Measurements from ENCODE around the gene FGF7. TPM values are rescaled to one million over a fixed set of nuclear protein-coding genes. Genes with fewer than 3 reads are reported as not detected.
A peak's percentile ranks its signal among the peaks of the same experiment; 100 is the strongest.

Gene FGF7
- total RNA-seq, 1 experiment from 2014 or later, result 0.15 TPM

DNA sequence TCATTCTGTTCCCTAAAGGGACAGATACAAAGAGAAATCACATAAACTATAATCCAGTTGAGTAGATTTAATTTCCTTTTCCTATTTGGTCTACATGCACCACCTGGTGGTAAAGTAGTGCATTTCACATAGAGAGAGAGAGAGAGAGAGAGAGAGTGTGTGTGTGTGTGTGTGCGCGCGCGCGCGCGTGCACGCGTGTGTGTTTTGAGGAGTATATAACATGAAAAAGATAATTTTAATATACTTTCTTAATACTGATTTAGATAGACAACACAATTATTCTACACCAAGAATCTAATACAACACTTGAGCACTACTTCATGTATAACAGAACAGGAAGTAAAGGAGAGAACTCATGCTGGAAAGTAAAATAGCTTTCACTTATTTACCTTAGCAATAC, 1.1 kb upstream of the FGF7 start:
- Mint-ChIP-seq H3K27me3 (ENCODE audit: low read depth) (no peaks in the 10 kb centered on the region), H3K9me3 (no peaks in the 10 kb centered on the region), H3K27ac (peak overlapping the region; percentile 63; the same call in 1 of the 2 replicates), H3K36me3 (no peaks in the 10 kb centered on the region), H3K4me1 (peaks cover 2% of the 10 kb centered on the region), H3K4me3 (no peak overlapping the region)
- ChIA-PET POLR2A (interaction anchor here (1.1 kb wide), 1 partner anchor 186 kb away, joined by 3 read pairs; no protein-coding TSS in a partner anchor), CTCF (interaction anchor here (0.7 to 5.6 kb wide), 17 partner anchors 8 to 560 kb away, joined by 3 to 131 read pairs (median 4); partner anchors contain the start of gene GALK2)
- peak; percentile 52 for DNase-seq (ENCODE audit: low spot score)
- ATAC-seq, result peak; percentile 55; the same call in 1 of the 2 replicates
- TF ChIP-seq CTCF (IDR thresholded peaks at IDR 0.05), result peak; percentile 77
- TF ChIP-seq GTF2I (CRISPR knock-in tag; conservative IDR thresholded peaks at IDR 0.05), result no peak
- no peak for TF ChIP-seq ZNF512 (CRISPR knock-in tag; IDR thresholded peaks at IDR 0.05; ENCODE audit: borderline replicate concordance)
- no peak for TF ChIP-seq NR1H2 (CRISPR knock-in tag; IDR thresholded peaks at IDR 0.05)

DNA sequence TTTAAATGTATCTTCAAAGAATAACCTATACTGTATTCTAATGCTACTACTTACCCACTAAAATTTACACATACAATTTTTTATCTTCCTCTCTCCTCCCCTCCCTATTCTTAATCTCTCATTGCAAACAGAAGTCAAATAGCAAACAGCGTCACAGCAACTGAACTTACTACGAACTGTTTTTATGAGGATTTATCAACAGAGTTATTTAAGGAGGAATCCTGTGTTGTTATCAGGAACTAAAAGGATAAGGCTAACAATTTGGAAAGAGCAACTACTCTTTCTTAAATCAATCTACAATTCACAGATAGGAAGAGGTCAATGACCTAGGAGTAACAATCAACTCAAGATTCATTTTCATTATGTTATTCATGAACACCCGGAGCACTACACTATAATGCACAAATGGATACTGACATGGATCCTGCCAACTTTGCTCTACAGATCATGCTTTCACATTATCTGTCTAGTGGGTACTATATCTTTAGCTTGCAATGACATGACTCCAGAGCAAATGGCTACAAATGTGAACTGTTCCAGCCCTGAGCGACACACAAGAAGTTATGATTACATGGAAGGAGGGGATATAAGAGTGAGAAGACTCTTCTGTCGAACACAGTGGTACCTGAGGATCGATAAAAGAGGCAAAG, 984 bp downstream of the FGF7 start:
- Mint-ChIP-seq H3K9me3 (no peaks in the 10 kb centered on the region), H3K4me1 (peaks cover 2% of the 10 kb centered on the region), H3K27me3 (ENCODE audit: low read depth) (no peaks in the 10 kb centered on the region), H3K36me3 (no peaks in the 10 kb centered on the region), H3K27ac (no peak overlapping the region), H3K4me3 (no peak overlapping the region)
- ATAC-seq, result no peak
- POLR2A ChIA-PET, result no interaction called here
- DNase-seq (ENCODE audit: low spot score), result no peak
- TF ChIP-seq NFE2L1 (CRISPR knock-in tag; IDR thresholded peaks at IDR 0.05), result no peak
- TF ChIP-seq ETV6 (CRISPR knock-in tag; IDR thresholded peaks at IDR 0.05), result no peak
- no peak for TF ChIP-seq CREB1 (CRISPR knock-in tag; IDR thresholded peaks at IDR 0.05)
- no peak for TF ChIP-seq KAT7 (CRISPR knock-in tag; IDR thresholded peaks at IDR 0.05; ENCODE audit: borderline replicate concordance)
- TF ChIP-seq ZBTB21 (CRISPR knock-in tag; IDR thresholded peaks at IDR 0.05; ENCODE audit: borderline replicate concordance), result no peak
- TF ChIP-seq FOXP1 (CRISPR knock-in tag; IDR thresholded peaks at IDR 0.05; ENCODE audit: borderline replicate concordance), result no peak
- no peak for TF ChIP-seq ATF3 (CRISPR knock-in tag; conservative IDR thresholded peaks at IDR 0.05)
- TF ChIP-seq RELA (CRISPR knock-in tag; IDR thresholded peaks at IDR 0.05; ENCODE audit: borderline replicate concordance), result no peak
- TF ChIP-seq GABPB1 (CRISPR knock-in tag; IDR thresholded peaks at IDR 0.05), result no peak
- TF ChIP-seq ZNF219 (CRISPR knock-in tag; IDR thresholded peaks at IDR 0.05; ENCODE audit: borderline replicate concordance), result no peak
- TF ChIP-seq MAX (CRISPR knock-in tag; IDR thresholded peaks at IDR 0.05), result no peak
- no peak for TF ChIP-seq NR1H2 (CRISPR knock-in tag; IDR thresholded peaks at IDR 0.05)
- TF ChIP-seq, protein P1, sequence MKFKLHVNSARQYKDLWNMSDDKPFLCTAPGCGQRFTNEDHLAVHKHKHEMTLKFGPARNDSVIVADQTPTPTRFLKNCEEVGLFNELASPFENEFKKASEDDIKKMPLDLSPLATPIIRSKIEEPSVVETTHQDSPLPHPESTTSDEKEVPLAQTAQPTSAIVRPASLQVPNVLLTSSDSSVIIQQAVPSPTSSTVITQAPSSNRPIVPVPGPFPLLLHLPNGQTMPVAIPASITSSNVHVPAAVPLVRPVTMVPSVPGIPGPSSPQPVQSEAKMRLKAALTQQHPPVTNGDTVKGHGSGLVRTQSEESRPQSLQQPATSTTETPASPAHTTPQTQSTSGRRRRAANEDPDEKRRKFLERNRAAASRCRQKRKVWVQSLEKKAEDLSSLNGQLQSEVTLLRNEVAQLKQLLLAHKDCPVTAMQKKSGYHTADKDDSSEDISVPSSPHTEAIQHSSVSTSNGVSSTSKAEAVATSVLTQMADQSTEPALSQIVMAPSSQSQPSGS (CRISPR knock-in tag; IDR thresholded peaks at IDR 0.05; ENCODE audit: borderline replicate concordance, low read depth), result no peak
- no peak for TF ChIP-seq MXD4 (CRISPR knock-in tag; IDR thresholded peaks at IDR 0.05; ENCODE audit: borderline replicate concordance)
- TF ChIP-seq, protein P2, sequence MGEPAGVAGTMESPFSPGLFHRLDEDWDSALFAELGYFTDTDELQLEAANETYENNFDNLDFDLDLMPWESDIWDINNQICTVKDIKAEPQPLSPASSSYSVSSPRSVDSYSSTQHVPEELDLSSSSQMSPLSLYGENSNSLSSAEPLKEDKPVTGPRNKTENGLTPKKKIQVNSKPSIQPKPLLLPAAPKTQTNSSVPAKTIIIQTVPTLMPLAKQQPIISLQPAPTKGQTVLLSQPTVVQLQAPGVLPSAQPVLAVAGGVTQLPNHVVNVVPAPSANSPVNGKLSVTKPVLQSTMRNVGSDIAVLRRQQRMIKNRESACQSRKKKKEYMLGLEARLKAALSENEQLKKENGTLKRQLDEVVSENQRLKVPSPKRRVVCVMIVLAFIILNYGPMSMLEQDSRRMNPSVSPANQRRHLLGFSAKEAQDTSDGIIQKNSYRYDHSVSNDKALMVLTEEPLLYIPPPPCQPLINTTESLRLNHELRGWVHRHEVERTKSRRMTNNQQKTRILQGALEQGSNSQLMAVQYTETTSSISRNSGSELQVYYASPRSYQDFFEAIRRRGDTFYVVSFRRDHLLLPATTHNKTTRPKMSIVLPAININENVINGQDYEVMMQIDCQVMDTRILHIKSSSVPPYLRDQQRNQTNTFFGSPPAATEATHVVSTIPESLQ (CRISPR knock-in tag; IDR thresholded peaks at IDR 0.05), result no peak
- TF ChIP-seq CTCF (IDR thresholded peaks at IDR 0.05), result no peak
- no peak for TF ChIP-seq NR2C2 (CRISPR knock-in tag; IDR thresholded peaks at IDR 0.05)
- TF ChIP-seq, protein P3, sequence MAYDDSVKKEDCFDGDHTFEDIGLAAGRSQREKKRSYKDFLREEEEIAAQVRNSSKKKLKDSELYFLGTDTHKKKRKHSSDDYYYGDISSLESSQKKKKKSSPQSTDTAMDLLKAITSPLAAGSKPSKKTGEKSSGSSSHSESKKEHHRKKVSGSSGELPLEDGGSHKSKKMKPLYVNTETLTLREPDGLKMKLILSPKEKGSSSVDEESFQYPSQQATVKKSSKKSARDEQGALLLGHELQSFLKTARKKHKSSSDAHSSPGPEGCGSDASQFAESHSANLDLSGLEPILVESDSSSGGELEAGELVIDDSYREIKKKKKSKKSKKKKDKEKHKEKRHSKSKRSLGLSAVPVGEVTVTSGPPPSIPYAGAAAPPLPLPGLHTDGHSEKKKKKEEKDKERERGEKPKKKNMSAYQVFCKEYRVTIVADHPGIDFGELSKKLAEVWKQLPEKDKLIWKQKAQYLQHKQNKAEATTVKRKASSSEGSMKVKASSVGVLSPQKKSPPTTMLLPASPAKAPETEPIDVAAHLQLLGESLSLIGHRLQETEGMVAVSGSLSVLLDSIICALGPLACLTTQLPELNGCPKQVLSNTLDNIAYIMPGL (CRISPR knock-in tag; IDR thresholded peaks at IDR 0.05), result no peak
- CTCF ChIA-PET, result interaction anchor here (0.5 to 5.6 kb wide), 3 partner anchors 8 to 188 kb away, joined by 3 to 131 read pairs (median 5); no protein-coding TSS in a partner anchor

Data from WTC11 (cell line).